Kidney epithelial cell (primary cell): ENCODE data around the gene CYSTM1. TPM values are rescaled to one million over a fixed set of nuclear protein-coding genes. Genes with fewer than 3 reads are reported as not detected.

Source experiments
- DNase-seq: peaks from one replicate; pipeline ENCODE4 v3.0.0-alpha.2; 2010; ENCODE audit warnings: low read depth
- H3K27me3 ChIP-seq: 2 replicates; pipeline ENCODE4 v1.6.0; 2011; ENCODE audit warnings: low read length; ENCODE audit not compliant: control insufficient read depth, insufficient read depth
- H3K36me3 ChIP-seq: 2 replicates; pipeline ENCODE4 v1.5.1; 2011; ENCODE audit warnings: low read length; ENCODE audit not compliant: control insufficient read depth, insufficient read depth
- H3K4me3 ChIP-seq: 2 replicates; pipeline ENCODE4 v1.5.1; 2011; ENCODE audit warnings: low read depth, mild to moderate bottlenecking, control low read depth, low read length
- CTCF ChIP-seq: IDR thresholded peaks from 2 replicates; pipeline ENCODE4 v1.5.1; 2011; ENCODE audit warnings: mild to moderate bottlenecking, moderate library complexity, low read length, control low read depth, inconsistent platforms; ENCODE audit not compliant: insufficient read depth, poor library complexity, severe bottlenecking
- total RNA-seq: library from RNA; depleted of rRNA; stranded (reverse); fragments of >200 nt; gene quantifications from 2 replicates; pipeline ENCODE4 v1.2.3, GENCODE V29; 2015

Gene CYSTM1
- total RNA-seq, 1 donor from 2014 or later: 176 TPM

- Histone ChIP-seq H3K36me3 (no peaks in the 10 kb centered on the region), H3K4me3 (no peak overlapping the region), H3K27me3 (peaks cover 2% of the 10 kb centered on the region)
- DNase-seq: no peak
- TF ChIP-seq CTCF: no peak
Measured at GRCh38 chr5:140166911-140167310, 8.1 kb upstream of the CYSTM1 start.

- no peak for TF ChIP-seq CTCF
- Histone ChIP-seq H3K4me3 (no peak overlapping the region), H3K27me3 (no peaks in the 10 kb centered on the region), H3K36me3 (no peaks in the 10 kb centered on the region)
- no peak for DNase-seq
Measured at GRCh38 chr5:140168371-140168770, 6.6 kb upstream of the CYSTM1 start.

- Histone ChIP-seq H3K36me3 (no peaks in the 10 kb centered on the region), H3K4me3 (no peak overlapping the region), H3K27me3 (no peaks in the 10 kb centered on the region)
- no peak for DNase-seq
- peak; percentile 14 for TF ChIP-seq CTCF
Measured at GRCh38 chr5:140169410-140169809, 5.6 kb upstream of the CYSTM1 start.

GRCh38 chr5:140172483-140172882 lies 2.5 kb upstream of the CYSTM1 start:
- Histone ChIP-seq H3K4me3 (no peak overlapping the region), H3K36me3 (no peaks in the 10 kb centered on the region), H3K27me3 (no peaks in the 10 kb centered on the region)
- no peak for DNase-seq
- TF ChIP-seq CTCF: no peak

GRCh38 chr5:140174014-140174413 lies 974 bp upstream of the CYSTM1 start:
- no peak overlapping the region for H3K4me3 ChIP-seq
- H3K27me3 ChIP-seq: no peaks in the 10 kb centered on the region
- TF ChIP-seq CTCF: no peak
- no peaks in the 10 kb centered on the region for H3K36me3 ChIP-seq
- DNase-seq: no peak

- Histone ChIP-seq H3K36me3 (no peaks in the 10 kb centered on the region), H3K27me3 (no peaks in the 10 kb centered on the region), H3K4me3 (peak overlapping the region; percentile 98)
- DNase-seq: no peak
- TF ChIP-seq CTCF: no peak
Measured at GRCh38 chr5:140175367-140176030, 511 bp downstream of the CYSTM1 start.
